T-helper 2 cell (primary cell): ENCODE data around the gene CNTNAP2.
"Not testable (repeated sequence)": the region's sequence is repeated elsewhere in the genome, so short reads cannot be mapped to it uniquely, and the experiment has no call there.

Experiments
- DNase-seq, 5 experiments: peaks; one replicate each; pipeline versions ENCODE4 v3.0.0 to v3.0.0-alpha.2; 2012 to 2022

The CNTNAP2 gene

DNA sequence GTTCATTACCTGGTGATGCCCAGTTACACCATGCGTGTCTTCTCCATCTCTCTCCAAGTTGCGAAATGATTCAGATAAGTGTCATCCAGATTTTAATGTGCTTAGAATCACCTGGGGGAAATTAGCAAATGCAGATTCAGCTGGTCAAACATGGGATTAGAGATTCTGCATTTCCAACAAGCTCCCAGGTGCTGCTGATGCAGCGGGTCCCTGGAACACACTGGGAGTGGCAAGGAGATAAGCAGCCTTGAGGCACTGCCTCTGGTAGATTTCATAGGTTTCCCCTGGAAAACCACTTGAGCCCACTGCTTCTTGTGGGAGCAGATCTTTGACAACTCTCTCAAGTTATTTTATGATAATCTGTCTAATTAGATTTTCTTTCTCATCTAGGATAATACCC is 2278.0 kb downstream of the CNTNAP2 start:
- DNase-seq, result no peak

DNA sequence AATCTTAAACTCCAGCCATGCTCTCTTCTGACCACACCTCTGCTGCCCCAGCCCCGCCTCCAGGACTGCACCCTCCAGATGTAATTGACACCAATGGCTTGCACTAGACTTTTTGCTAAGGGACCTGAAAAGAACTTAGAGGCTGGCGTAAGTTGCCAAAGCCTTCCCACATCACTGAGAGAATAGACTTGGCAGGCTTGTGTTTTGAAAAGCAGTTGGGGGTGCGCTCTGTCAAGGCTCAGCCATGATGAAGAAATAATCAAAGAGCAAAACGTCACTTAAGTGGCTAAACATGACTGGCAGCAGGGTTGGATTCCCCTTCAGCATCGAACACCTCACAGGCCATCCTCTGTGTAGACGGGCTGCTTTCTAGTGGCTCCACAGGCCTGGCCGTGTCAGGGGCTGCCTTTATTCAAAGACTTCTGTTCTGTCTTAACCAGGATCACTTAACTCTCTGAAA is 2278.8 kb downstream of the CNTNAP2 start:
- DNase-seq, result no peak

DNA sequence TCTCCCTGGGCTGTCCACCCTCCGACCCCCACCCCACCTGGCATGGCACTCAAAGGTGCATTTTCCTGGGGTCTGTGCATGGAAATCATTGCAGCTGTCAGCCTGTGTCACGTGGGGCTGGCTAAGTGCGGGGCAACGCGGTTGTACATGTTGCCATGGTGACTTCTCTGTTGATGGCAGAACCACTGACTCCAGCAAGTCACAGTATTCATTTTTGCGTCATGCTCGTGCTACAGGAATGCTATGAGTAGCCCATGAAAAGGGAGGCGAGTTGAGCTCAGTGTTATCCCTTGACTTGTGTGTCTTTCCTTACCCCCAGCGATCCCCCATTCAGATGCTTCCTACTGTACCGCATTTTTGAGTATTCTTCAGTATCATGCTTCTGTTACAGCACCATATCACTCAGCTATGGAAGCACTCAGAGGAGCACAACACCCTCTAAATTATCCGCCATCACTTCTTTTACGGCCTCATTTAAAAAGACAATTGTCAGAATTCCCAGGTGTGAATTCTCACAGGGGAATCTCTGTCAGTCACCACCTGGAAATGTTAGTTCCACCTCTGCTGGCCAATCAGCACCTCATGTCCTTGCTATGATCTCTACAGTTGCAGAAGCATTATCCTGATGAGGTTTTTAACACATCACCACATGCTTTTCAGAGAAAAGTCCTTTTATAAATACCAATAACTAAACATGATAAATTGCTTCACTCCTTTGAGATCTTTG is 2279.6 kb downstream of the CNTNAP2 start:
- no peak for DNase-seq

DNA sequence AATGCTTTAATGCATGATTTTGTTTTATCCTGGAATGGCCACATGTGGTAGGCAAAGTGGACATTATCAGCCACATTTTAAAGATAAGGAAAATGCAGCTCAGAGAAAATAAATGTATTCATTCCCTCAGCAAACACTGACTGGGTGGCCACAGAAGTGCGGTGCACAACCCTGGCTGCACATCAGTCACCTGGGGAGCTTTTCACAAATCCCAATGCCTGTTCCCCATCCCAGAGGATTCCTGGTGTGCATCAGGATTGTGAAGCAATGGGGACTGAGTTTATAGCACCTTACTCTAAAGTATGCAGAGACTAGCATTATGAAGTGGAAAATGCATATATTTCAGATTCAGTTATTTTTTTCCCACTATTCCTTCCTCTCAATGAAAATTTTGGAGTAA is 2280.5 kb downstream of the CNTNAP2 start:
- no peak for DNase-seq

DNA sequence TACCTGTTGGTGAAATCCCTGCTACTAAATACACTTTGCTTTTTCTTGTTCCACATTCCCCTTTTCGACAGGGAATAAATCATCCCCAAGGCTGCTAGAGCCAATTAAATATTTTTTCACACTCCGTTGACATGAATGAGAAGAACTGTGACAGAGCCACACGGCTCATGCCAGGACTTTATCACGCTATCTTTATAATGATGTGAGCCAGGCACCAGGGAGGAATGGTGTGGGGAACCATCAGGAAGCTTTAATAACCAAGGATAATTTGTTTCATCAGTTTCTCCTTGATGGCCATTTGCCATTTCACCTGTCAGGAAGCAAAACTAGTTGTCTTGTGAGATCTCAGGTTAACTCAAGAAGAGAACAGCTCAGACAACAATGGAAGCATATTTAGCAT is 2280.9 kb downstream of the CNTNAP2 start:
- no peak for DNase-seq

DNA sequence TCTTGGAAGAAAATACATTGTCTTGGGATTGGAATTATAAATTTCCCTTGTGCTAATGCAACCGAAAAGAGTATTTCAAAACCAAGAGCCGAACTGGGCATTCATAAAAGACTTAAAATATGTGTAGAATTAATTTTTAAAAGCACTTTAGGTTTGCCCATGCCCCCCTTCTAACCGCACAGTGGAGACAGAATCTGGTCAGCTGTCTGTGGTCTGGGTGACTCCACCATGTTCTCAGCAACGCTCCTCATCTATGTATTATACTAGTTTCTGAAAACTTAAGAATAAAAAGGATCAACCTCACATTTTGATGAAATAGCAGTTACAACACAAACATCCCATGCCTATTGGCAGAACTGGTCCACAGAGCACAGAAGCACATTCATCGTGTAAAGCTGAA is 2281.4 kb downstream of the CNTNAP2 start:
- no peak for DNase-seq

DNA sequence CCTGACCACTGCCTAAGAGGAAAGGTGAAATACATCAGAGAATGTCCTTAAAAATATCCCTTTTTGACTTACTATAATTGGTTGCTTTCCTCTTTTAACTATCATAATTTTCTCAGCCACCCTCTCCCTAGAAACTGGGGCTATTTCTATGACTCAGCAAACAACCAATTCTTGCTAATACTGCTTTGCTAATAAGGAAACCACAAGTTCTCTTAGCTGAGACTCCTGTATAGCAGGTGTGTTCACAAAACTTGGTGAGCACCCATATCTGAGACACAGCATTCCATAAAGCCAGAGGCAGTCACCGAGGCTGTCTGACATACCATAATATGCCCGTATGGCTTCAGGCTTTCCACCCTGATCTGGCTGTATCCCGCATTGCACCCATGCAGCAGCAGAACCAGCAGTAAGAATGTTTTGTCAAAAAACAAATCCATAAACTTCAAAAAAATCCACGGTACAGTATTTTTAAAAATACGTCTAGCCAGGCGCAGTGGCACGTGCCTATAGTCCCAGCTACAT is 2282.3 kb downstream of the CNTNAP2 start:
- DNase-seq, result no peak

DNA sequence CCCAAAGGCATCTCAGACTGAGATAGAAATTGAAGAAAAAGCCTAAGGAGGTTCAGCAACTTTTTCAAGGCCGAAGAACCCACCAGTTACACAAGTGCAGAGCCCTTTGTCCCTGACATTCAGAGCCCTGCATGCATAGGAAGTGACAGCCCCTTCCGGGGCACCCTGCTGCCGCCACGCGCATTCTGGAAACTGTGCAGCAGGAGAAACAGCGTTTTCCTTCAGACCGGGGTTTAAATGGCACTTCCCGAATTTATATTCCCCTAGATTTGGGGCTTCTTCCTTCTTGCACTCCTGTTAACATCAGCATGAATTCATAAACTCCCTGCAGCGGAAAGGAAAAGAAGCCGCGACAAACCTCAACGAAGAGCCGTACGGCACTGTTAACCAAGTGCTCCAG is 2283.5 kb downstream of the CNTNAP2 start:
- DNase-seq, result no peak

DNA sequence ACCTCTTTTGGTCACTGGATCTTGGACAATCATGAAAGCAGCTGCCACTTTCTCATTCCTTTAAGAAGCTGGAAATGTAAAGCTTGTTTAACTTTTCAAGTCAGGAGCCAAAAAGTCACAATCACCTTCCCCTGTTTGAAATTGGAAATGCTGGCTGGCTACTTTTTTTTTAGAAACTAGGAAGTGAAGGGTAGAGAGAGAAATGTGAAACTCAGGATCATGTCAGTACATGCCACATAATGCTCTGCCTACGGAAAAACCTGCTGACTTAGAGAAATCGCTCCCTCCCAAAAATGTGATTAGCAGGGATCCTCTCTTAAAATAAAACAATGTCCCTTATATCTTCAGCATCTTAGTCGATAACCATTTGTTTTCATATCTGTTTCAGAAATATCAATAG is 2285.6 kb downstream of the CNTNAP2 start:
- no peak for DNase-seq

DNA sequence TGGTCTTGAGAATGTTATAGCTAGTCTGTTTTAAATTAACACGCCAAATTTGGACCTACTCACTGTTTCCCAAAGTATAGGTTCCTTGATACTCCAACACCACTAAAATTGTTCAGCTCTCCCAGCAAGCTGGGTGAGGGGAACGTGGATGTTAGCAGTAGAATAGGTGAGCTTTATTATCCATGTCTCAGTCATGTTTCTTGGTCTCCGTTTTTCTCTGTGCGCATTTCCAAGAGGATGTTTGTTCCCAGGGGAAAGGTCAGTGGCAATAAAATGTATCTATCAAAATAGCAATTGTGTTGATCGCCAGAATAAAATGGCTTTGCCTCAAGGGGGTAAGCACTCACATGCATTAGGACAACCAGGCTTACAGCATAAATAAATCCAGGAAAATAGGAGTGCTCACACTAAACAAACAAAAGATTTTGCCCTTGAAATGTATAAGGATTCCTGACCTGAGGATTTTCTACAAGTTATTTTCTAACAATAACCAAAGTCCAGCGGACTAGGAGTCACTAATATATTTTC is 2286.9 kb downstream of the CNTNAP2 start:
- DNase-seq, result no peak

DNA sequence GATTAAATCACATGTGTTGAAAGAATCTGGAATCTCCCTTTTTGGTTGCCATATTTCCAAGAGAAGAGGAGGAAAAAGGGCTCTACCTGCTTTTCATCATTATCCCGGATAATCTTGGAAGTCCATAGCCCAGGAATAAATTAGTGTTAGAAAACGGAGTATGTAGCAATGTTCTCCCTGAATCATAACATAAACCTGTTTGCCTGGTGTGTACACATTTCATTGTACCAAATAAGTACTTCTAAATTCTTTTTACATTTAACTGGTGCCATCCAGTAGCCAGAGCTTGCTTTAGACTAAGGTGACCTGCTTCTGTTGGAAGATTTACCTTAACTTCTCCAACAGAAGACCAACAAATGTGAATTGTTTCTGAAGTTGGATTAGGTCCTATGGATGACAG is 2291.7 kb downstream of the CNTNAP2 start:
- no peak for DNase-seq

DNA sequence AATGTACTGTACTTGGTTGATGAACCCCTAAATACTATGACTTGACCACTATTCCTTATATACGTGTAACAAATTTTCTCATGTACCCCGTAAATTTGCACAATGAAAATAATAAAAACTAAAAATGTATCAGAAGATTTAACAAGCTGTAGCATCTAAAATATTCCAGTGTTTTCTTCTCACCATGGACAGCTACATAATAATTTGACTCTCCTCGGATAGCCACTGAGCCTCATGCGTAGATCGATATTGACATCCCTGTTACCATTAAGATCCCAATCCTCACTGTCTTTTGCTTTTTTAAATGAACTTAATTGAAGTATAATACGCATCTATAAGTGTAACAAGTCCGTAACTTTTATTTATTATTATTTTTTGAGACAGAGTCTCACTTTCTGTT is 2294.3 kb downstream of the CNTNAP2 start:
- DNase-seq, result no peak

DNA sequence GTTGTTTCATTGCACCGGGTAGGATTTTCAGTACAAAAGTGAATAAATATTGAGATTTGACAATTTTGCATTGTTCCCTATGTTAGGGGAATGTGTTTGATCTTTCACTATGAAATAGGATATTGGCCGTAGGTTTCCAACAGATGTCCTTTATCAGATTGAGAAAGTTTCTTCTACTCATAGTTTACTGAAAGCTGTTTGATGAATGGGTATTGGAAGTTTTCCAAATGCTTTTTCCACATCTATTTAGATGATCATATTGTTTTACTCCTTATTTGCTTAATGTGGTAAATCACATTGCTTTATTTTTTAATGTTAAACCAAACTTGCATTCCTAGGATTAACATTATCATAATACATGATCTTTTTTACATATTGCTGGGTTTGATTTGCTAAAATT is 2296.1 kb downstream of the CNTNAP2 start:
- DNase-seq, result no peak

DNA sequence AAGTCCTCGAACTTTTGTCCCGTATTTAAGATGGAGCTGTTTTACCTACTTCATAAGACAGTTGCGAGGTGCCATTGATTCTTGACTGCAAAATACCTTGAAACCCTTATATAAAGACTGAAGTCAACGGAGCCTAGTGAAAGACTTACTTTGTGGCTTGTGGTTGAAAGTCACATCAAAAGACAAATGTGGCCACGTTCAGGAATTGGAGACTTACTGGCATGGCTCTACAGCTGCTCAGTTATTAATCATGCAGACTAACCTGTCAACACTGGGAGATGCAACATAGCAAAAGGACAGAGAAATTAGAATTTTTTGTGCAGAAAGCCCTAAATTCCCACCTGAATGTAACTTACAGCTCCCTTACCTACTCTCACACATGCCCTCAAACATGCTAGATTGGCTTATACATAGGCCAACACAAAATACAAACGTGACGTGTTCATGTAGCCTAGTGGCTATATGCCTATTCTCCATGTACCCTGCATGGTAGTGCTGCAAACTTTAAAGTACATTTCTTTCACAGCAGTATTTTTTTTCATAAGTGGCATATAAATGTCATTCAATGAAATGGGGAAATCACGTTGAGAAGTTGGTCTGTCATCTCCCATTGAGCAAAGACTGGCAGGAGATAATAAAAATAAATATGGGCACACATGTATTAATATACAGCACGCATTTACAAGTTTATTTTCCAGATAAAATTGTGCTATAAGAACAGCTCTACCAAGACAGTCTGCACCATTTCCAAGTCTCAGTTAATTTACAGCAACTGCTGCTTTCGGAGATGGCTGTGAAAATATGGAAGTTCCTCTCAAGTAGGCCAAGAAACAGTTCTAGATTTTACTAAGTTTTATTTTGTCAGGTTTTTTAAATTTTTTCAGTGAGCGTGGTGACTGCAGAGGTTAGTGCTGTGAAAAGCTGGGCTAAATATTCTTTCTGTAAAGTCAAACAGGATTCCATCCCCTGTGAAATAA is 2303.5 kb downstream of the CNTNAP2 start:
- DNase-seq, result peak in 1 of 5 experiments; percentile 58

DNA sequence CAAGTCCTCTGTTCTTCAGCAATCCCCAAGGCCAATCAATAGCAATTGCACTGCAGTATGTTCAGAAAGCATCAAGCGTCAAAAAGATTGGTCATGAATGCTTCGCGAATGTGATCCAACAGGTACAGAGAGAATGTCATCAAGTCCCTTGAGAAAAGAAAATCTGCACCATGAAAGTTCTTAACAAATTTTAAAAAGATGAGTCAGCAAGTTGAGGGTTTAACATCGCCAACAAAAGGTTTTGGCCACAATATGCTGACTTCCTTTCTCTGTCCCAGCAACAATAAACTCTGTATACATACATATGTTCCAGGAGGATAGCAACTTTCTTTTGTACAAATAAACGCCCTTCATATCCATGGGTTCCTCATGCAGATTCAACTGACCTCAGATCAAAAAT is 2305.4 kb downstream of the CNTNAP2 start:
- no peak for DNase-seq

DNA sequence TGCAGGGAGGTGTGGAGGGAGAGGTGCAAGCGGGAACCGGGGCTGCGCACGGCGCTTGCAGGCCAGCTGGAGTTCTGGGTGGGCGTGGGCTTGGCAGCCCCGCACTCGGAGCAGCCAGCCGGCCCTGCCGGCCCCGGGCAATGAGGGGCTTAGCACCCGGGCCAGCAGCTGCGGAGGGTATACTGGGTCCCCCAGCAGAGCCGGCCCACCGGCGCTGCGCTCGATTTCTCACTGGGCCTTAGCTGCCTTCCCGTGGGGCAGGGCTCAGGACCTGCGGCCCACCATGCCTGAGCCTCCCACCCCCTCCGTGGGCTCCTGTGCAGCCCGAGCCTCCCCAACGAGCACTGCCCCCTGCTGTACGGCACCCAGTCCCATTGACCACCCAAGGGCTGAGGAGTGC is 2309.8 kb downstream of the CNTNAP2 start:
- DNase-seq, result not testable (repeated sequence)

DNA sequence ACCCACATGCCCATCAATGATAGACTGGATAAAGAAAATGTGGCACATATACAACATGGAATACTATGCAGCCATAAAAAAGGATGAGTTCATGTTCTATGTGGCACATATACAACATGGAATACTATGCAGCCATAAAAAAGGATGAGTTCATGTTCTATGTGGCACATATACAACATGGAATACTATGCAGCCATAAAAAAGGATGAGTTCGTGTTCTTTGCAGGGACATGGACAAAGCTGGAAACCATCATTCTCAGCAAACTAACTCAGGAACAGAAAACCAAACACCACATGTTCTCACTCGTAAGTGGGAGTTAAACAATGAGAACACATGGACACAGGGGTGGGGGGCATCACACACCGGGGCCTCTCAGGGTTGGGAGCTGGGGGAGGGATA is 2314.1 kb downstream of the CNTNAP2 start:
- DNase-seq, result not testable (repeated sequence)

DNA sequence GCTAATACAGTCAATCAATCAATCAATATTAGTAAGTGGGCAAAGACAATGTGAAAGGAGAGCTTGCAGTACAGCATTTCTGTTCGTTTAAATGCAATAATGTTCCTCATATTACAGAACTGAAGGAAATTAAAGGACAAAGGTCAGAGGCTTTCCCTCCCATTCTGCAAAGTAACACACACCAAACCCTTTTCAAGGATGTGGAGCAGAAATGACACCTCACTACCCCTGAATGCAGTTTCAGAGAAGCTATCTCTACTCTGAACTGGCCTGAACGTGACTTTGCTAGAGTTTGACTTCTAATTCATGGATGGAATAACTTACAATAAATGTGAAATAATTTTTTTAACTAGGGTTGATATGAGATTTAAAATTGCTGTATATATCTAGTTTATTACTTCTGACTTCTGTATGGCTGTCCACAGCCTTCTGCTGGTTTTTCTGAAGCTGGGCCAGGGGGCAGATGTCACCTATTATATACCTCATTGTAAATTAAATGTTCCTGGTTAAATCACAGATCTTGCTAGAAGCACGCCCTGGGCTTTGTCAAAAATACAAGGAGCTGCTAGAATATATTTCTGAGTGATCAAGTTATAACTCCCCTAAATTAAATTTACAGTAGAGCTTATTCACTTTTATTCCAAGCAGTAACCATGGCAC is 2317.1 kb downstream of the CNTNAP2 start:
- no peak for DNase-seq

DNA sequence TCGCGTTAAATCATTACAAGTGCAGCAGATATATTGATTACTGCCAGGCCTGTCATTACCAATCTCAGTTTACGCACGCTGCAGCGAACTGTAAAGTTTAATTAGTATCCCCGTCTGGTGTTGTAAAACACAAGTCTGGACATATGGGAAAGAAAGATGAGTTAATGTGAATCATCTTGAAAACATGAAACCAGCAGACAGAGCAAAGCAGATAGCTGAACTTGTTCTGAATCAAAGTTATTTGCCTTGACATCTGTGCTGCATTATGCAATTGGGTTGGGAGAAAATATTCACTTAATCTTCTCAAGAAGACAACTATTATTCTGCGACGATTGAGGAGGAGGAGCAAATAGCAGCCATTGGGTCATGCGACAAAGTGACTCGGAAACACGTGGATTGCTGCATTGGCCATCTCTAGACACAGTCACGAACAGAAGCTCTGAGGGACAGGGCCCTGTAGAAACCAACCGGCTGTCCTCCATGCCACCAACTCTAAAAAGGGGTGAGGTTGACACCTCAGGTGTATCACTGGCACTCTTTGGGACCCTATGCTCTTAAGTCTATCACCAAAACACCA is 2317.7 kb downstream of the CNTNAP2 start:
- no peak for DNase-seq

DNA sequence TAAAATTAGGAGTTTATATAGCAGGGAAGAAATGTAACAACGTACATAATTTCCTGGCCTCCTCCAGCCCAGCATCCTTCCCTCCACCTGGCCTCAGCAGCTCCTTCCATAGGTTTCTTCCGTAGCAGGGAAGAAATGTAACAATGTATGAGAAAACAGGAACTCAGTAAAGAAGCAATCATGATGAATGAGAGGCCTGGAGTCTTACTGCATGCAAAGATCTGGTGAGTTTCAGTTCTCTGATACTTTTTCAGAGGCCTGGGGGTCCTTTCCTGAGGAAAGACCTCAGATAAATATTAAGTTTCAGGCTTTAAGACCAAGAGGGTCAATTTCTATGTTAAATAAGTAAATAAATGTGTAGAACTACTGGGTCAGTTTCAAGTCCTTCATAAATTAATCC is 2318.3 kb downstream of the CNTNAP2 start:
- DNase-seq, result no peak

DNA sequence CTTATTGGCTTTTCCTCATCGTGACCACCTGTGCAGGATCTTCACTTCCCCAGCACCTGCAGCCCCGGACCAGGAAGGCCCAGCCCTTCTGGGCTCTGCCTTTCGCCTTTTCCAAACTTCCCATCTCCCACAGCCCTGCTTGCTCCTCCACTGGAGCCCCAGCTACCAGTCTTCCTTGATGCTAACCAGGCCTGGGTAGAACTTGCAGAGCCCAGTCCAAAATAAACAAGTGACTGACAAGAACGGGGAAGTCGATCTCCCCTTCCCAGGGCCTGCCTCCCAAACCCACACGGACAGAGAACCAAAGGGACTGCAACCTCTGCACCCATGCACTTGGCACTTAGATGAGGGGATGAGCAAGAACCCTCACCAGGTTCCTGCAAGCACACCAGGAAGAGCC is 2319.1 kb downstream of the CNTNAP2 start:
- no peak for DNase-seq

DNA sequence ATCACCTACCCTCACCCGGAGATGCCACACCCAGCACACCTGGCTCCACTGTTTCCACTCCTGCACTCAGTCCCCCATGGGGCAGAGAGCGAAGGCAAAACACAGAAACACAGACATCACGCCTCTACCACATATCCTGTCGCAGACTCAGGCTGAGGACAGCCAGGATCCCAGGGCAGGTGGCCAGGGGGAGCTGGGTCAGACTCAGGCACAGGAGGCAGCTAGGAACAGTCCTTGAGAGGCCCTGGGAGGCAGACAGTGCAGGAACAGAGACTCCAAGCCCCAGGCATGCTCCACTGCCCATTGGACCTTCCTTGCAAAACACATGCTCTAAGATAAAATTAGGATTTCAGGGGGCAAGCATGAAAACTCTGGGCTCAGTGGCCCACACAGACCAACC is 2319.5 kb downstream of the CNTNAP2 start:
- DNase-seq, result no peak
